Endothelial cell of umbilical vein (primary cell): ENCODE data around the gene FOXP1. TPM values are rescaled to one million over a fixed set of nuclear protein-coding genes. Genes with fewer than 3 reads are reported as not detected.

Source experiments
- BruUV-seq: library from RNA; stranded (reverse); fragments of 400-500 nt; replicated peaks from 2 replicates; lab custom pipeline; 2021; lab: Mats Ljungman, UMichigan
- CTCF ChIA-PET: fragments of 300-600, 350-600 bp; sonication (Branson Sonifier 250); formaldehyde crosslinking; loops from one replicate; lab custom pipeline; 2021; ENCODE audit warnings: antibody characterized with exemption, inconsistent platforms; lab: Charles Lee
- POLR2A ChIA-PET: fragments of 300-600, 350-600 bp; sonication (Branson Sonifier 250); formaldehyde crosslinking; loops from one replicate; lab custom pipeline; 2021; ENCODE audit warnings: antibody characterized with exemption, inconsistent platforms; lab: Charles Lee
- DNase-seq: peaks from one replicate; pipeline ENCODE4 v3.0.0-alpha.2; 2011; ENCODE audit warnings: low read depth, low spot score
- FAIRE-seq: peaks from 2 replicates; lab custom pipeline; 2011; peaks lifted over from hg19 to GRCh38; lab: Jason Lieb, UNC
- H2AFZ ChIP-seq: 2 replicates; pipeline ENCODE4 v1.6.0; 2012; ENCODE audit warnings: low read depth, low read length, control low read depth, inconsistent platforms
- H3K27ac ChIP-seq: 2 replicates; pipeline ENCODE4 v1.5.1; 2011; ENCODE audit warnings: low read depth, mild to moderate bottlenecking, control low read depth, low read length, moderate library complexity; ENCODE audit not compliant: insufficient read depth
- H3K27me3 ChIP-seq, 2 experiments: 2 replicates each; pipeline versions ENCODE4 v1.6.0 to v1.6.1; 2011; ENCODE audit warnings: low read length in 2 of 2, mixed read lengths in 1 of 2; ENCODE audit not compliant: control insufficient read depth in 2 of 2, insufficient read depth in 2 of 2
- H3K36me3 ChIP-seq, 2 experiments: 2 replicates in 1 of 2; 3 replicates in 1 of 2; pipeline ENCODE4 v1.5.1; 2011; ENCODE audit warnings: low read length in 2 of 2, mild to moderate bottlenecking in 1 of 2, moderate library complexity in 1 of 2; ENCODE audit not compliant: control insufficient read depth in 2 of 2, insufficient read depth in 2 of 2; ENCODE audit errors: extremely low read depth in 1 of 2
- H3K4me1 ChIP-seq: 3 replicates; pipeline ENCODE4 v1.5.1; 2011; ENCODE audit warnings: mild to moderate bottlenecking, low read length; ENCODE audit not compliant: control insufficient read depth, insufficient read depth; ENCODE audit errors: extremely low read depth
- H3K4me2 ChIP-seq: 2 replicates; pipeline ENCODE4 v1.6.1; 2011; ENCODE audit warnings: low read length, control low read depth, mixed read lengths; ENCODE audit not compliant: insufficient read depth
- H3K4me3 ChIP-seq, 3 experiments: fragments of 200-600 bp in 1 of 3; sonication (generic), shearing (Covaris generic) in 1 of 3; replicated peaks in 1 of 3; 2 replicates each; pipeline ENCODE4 v1.5.1; 2011 to 2016; ENCODE audit warnings: control low read depth in 3 of 3, low read length in 3 of 3, mild to moderate bottlenecking in 2 of 3, inconsistent platforms in 1 of 3, low read depth in 1 of 3, moderate library complexity in 1 of 3; ENCODE audit not compliant: insufficient read depth in 1 of 3
- H3K79me2 ChIP-seq: 2 replicates; pipeline ENCODE4 v1.6.0; 2012; ENCODE audit warnings: low read length, inconsistent platforms; ENCODE audit not compliant: control insufficient read depth, insufficient read depth
- H3K9ac ChIP-seq: replicated peaks from 2 replicates; pipeline ENCODE3; 2011; ENCODE audit warnings: low read length, control low read depth; ENCODE audit not compliant: insufficient read depth; ENCODE audit errors: extremely low read depth
- H3K9me1 ChIP-seq: replicated peaks from 3 replicates; pipeline ENCODE4 v1.6.0; 2011; ENCODE audit warnings: mild to moderate bottlenecking, low read length; ENCODE audit not compliant: control insufficient read depth, insufficient read depth; ENCODE audit errors: extremely low read depth
- H3K9me3 ChIP-seq: replicated peaks from 2 replicates; pipeline ENCODE4 v1.5.1; 2012; ENCODE audit warnings: low read length, inconsistent platforms; ENCODE audit not compliant: control insufficient read depth, insufficient read depth
- H4K20me1 ChIP-seq: replicated peaks from 2 replicates; pipeline ENCODE3; 2011; ENCODE audit warnings: mild to moderate bottlenecking, low read length; ENCODE audit not compliant: control insufficient read depth, insufficient read depth; ENCODE audit errors: extremely low read depth
- EZH2 ChIP-seq: IDR thresholded peaks from 2 replicates; pipeline ENCODE4 v1.6.1; 2012; ENCODE audit warnings: borderline replicate concordance, low read depth, mild to moderate bottlenecking, moderate library complexity, low read length, inconsistent platforms; ENCODE audit not compliant: severe bottlenecking
- FOS ChIP-seq: IDR thresholded peaks from 2 replicates; pipeline ENCODE4 v1.6.1; 2011; ENCODE audit warnings: mild to moderate bottlenecking, low read length, moderate library complexity, borderline replicate concordance; ENCODE audit not compliant: insufficient read depth
- GATA2 ChIP-seq: IDR thresholded peaks from 2 replicates; pipeline ENCODE4 v1.7.0; 2011; ENCODE audit warnings: low read depth, mild to moderate bottlenecking, moderate library complexity, mixed read lengths, low read length; ENCODE audit not compliant: insufficient read length, insufficient read depth
- JUN ChIP-seq: IDR thresholded peaks from 2 replicates; pipeline ENCODE4 v1.6.1; 2011; ENCODE audit warnings: borderline replicate concordance, low read depth; ENCODE audit not compliant: insufficient read length, insufficient read depth
- MYC ChIP-seq: IDR thresholded peaks from one replicate; pipeline ENCODE4 v1.6.1; 2011; ENCODE audit warnings: mild to moderate bottlenecking, low read depth, low read length
- POLR2A ChIP-seq: IDR thresholded peaks from 2 replicates; pipeline ENCODE4 v1.6.1; 2012; ENCODE audit warnings: low read depth, mild to moderate bottlenecking, control low read depth, low read length
- POLR2AphosphoS5 ChIP-seq: IDR thresholded peaks from 2 replicates; pipeline ENCODE4 v1.6.1; 2012; ENCODE audit warnings: low read depth, mild to moderate bottlenecking, control low read depth, low read length, moderate library complexity; ENCODE audit not compliant: insufficient read depth
- dilution Hi-C: fragments of 300-500 bp; cut with MboI; formaldehyde crosslinking; loops from one replicate; pipeline ENCODE4 v1.15.0; 2019; ENCODE audit warnings: low sequenced_read_pairs; ENCODE audit not compliant: extremely low pct_ligation_motif_present
- intact Hi-C: fragments of 100-400 bp; cut with micrococcal nuclease; formaldehyde crosslinking; loops from one replicate; pipeline ENCODE4 v1.10.0; 2022
- polyA plus RNA-seq, 4 experiments: library from polyadenylated mRNA; depleted of rRNA in 3 of 4; stranded (reverse) in 3 of 4; unstranded in 1 of 4; fragments of >200 nt; gene quantifications; 2 replicates each; pipeline versions ENCODE4 v1.2.1 to v1.2.3, GENCODE V29; 2011 to 2012; ENCODE audit warnings: missing spikeins in 1 of 4
- total RNA-seq: library from RNA; stranded (reverse); gene quantifications from 2 replicates; pipeline ENCODE4 v1.2.3, GENCODE V29; 2021
- TF ChIP-seq, protein P1 (sequence below), 2 donors: IDR thresholded peaks; 1 replicate in 1 of 2; 2 replicates in 1 of 2; pipeline ENCODE4 v1.5.1; 2011; ENCODE audit warnings: low read length in 2 of 2, mild to moderate bottlenecking in 2 of 2, moderate library complexity in 2 of 2, control low read depth in 1 of 2, inconsistent platforms in 1 of 2, low read depth in 1 of 2; ENCODE audit not compliant: insufficient read depth in 1 of 2; ENCODE audit errors: extremely low read depth in 1 of 2
- TF ChIP-seq, protein P2 (sequence below): IDR thresholded peaks from 2 replicates; pipeline ENCODE4 v1.6.1; 2011; ENCODE audit not compliant: insufficient read depth, insufficient read length

Gene FOXP1
- total and polyA plus RNA-seq, 2 donors (not counting 3 experiments of a cell fraction or from before 2014, with no cell fraction given): 41.0 to 107 TPM

DNA sequence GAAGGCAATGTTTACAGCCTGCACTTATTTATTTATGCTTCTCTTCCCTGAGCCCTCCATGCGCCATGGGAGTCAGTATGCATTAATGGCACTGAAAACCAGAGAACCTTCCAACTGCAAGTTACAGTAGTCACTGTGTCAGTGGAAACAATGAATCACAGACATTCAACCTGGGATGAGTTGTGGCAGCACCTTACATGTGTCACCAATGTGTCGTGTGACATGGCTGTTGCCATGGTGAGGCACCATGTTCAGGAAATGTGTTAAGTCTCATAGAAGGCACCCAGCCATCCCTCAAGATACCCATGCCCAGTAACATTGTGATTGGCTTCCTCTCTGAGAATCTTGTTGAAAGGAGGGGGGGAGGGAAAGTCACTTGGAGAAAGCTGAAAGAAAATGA lies 105.0 kb downstream of the FOXP1 start:
- no TSS peak for BruUV-seq
- peaks cover 2% of the 10 kb centered on the region for H4K20me1 ChIP-seq
- no peaks in the 10 kb centered on the region for H3K27me3 ChIP-seq
- no peak for DNase-seq
- no peak overlapping the region for H3K27ac ChIP-seq
- no peak for FAIRE-seq
- no peak overlapping the region for H3K4me3 ChIP-seq
- H3K36me3 ChIP-seq: no peaks in the 10 kb centered on the region
- H3K4me1 ChIP-seq: no peaks in the 10 kb centered on the region
- H3K9ac ChIP-seq: no peak overlapping the region
- no peaks in the 10 kb centered on the region for H3K79me2 ChIP-seq
- intact Hi-C loops (no loop called here), dilution Hi-C loops (no loop called here)
- no peaks in the 10 kb centered on the region for H3K9me3 ChIP-seq
- H3K9me1 ChIP-seq: no peaks in the 10 kb centered on the region
- TF ChIP-seq GATA2 (no peak), FOS (no peak), MYC (no peak), EZH2 (no peak), POLR2AphosphoS5 (no peak), JUN (no peak), POLR2A (no peak)
- TF ChIP-seq, protein P1, sequence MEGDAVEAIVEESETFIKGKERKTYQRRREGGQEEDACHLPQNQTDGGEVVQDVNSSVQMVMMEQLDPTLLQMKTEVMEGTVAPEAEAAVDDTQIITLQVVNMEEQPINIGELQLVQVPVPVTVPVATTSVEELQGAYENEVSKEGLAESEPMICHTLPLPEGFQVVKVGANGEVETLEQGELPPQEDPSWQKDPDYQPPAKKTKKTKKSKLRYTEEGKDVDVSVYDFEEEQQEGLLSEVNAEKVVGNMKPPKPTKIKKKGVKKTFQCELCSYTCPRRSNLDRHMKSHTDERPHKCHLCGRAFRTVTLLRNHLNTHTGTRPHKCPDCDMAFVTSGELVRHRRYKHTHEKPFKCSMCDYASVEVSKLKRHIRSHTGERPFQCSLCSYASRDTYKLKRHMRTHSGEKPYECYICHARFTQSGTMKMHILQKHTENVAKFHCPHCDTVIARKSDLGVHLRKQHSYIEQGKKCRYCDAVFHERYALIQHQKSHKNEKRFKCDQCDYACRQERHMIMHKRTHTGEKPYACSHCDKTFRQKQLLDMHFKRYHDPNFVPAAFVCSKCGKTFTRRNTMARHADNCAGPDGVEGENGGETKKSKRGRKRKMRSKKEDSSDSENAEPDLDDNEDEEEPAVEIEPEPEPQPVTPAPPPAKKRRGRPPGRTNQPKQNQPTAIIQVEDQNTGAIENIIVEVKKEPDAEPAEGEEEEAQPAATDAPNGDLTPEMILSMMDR (IDR thresholded peaks at IDR 0.05; ENCODE audit: extremely low read depth in 1 of 2, insufficient read depth in 1 of 2, low read depth in 1 of 2, low read length in 2 of 2): no peak
- TF ChIP-seq, protein P2, sequence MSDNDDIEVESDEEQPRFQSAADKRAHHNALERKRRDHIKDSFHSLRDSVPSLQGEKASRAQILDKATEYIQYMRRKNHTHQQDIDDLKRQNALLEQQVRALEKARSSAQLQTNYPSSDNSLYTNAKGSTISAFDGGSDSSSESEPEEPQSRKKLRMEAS: no peak
- no peak overlapping the region for H3K4me2 ChIP-seq
- no peak overlapping the region for H2AFZ ChIP-seq
- POLR2A ChIA-PET: no interaction called here
- CTCF ChIA-PET: no interaction called here
